OCI-LY7 (cell line): ENCODE measurements around the gene RAPGEFL1.

Experiments
- CTCF ChIP-seq: fragments of 200-600 bp; sonication (generic); conservative IDR thresholded peaks from 2 replicates; pipeline ENCODE4 v1.5.1; 2014; ENCODE audit warnings: mild to moderate bottlenecking, antibody characterized with exemption, low read length, moderate library complexity, mixed read lengths
- EZH2phosphoT487 ChIP-seq: fragments of 200-600 bp; sonication (generic); IDR thresholded peaks from 2 replicates; pipeline ENCODE4 v1.6.1; 2018; ENCODE audit warnings: low read depth, borderline replicate concordance, mild to moderate bottlenecking, mixed run types, antibody characterized with exemption, low read length, moderate library complexity, mixed read lengths

GRCh38 chr17:40170325-40170724 is 6.9 kb upstream of the RAPGEFL1 start:
- TF ChIP-seq CTCF = no peak
- TF ChIP-seq EZH2phosphoT487 = no peak
